ENCODE results near the gene SNX32. TPM values are rescaled to one million over a fixed set of nuclear protein-coding genes. Genes with fewer than 3 reads are reported as not detected.

The SNX32 gene
- total and polyA plus RNA-seq, 9 of the 15 experiments (the other 6 are each of a cell fraction or from before 2014, with no cell fraction given), result 0.03 TPM; not detected in 7

GRCh38 chr11:65817835-65818680, 15.7 kb upstream of the SNX32 start (continued):
- TF ChIP-seq SPI1 (IDR thresholded peaks at IDR 0.05; ENCODE audit: borderline replicate concordance, low read depth, low read length) (no peak), ZNF696 (CRISPR knock-in tag; conservative IDR thresholded peaks at IDR 0.05) (no peak), BDP1 (IDR thresholded peaks at IDR 0.05; ENCODE audit: insufficient read depth, insufficient read length) (no peak), MAZ (CRISPR knock-in tag; conservative IDR thresholded peaks at IDR 0.05 in 1 of 2, IDR thresholded peaks at IDR 0.05 in 1 of 2) (peak; percentile 53 to 89; a peak in 3 of 4 replicates), MLX (CRISPR knock-in tag; conservative IDR thresholded peaks at IDR 0.05) (no peak), SMARCA5 (IDR thresholded peaks at IDR 0.05) (peak; percentile 91), NFE2 (IDR thresholded peaks at IDR 0.05; ENCODE audit: low read depth) (no peak), SREBF2 (CRISPR knock-in tag; IDR thresholded peaks at IDR 0.05) (no peak), ELK1 (CRISPR knock-in tag; IDR thresholded peaks at IDR 0.05) (no peak), ZNF12 (CRISPR knock-in tag; IDR thresholded peaks at IDR 0.05) (no peak; the same call in 1 of the 2 replicates), BCL6 (CRISPR knock-in tag; IDR thresholded peaks at IDR 0.05) (no peak), ZNF384 (IDR thresholded peaks at IDR 0.05; ENCODE audit: low read depth, low read length) (peak; percentile 54; the same call in 1 of the 2 replicates), POLR2AphosphoS2 (IDR thresholded peaks at IDR 0.05; ENCODE audit: low read length) (no peak), SP2 (IDR thresholded peaks at IDR 0.05; ENCODE audit: extremely low read depth, low read depth, low read length, poor library complexity, severe bottlenecking) (no peak), SMARCA4 (IDR thresholded peaks at IDR 0.05) (no peak), PBX2 (CRISPR knock-in tag; IDR thresholded peaks at IDR 0.05; ENCODE audit: low read depth) (no peak), PBX2 (tag; conservative IDR thresholded peaks at IDR 0.05; ENCODE audit: low read depth) (no peak), ZFPM2 (CRISPR knock-in tag; IDR thresholded peaks at IDR 0.05) (no peak), ADNP (tag; IDR thresholded peaks at IDR 0.05) (peak; percentile 92), SETDB1 (IDR thresholded peaks at IDR 0.05; ENCODE audit: low read length) (no peak), PRMT5 (CRISPR knock-in tag; IDR thresholded peaks at IDR 0.05) (no peak), ZNF695 (CRISPR knock-in tag; IDR thresholded peaks at IDR 0.05) (no peak), PHB2 (IDR thresholded peaks at IDR 0.05; ENCODE audit: low read depth) (no peak), STAT5B (CRISPR knock-in tag; IDR thresholded peaks at IDR 0.05) (no peak), RNF2 (IDR thresholded peaks at IDR 0.05) (no peak), ZNF766 (CRISPR knock-in tag; conservative IDR thresholded peaks at IDR 0.05) (no peak), BACH1 (tag; IDR thresholded peaks at IDR 0.05) (no peak), HOXB6 (CRISPR knock-in tag; IDR thresholded peaks at IDR 0.05; ENCODE audit: borderline replicate concordance) (no peak)
